HG03571 (cell line): ENCODE data around the gene EIF2AK3.
"Not testable (repeated sequence)": the region's sequence is repeated elsewhere in the genome, so short reads cannot be mapped to it uniquely, and the experiment has no call there.

ENCODE experiments used
- ATAC-seq: cut with Tn5 transposase; IDR thresholded peaks from one replicate; pipeline ENCODE4 v1.9.1; 2021; ENCODE audit not compliant: unreplicated experiment

EIF2AK3 gene

DNA sequence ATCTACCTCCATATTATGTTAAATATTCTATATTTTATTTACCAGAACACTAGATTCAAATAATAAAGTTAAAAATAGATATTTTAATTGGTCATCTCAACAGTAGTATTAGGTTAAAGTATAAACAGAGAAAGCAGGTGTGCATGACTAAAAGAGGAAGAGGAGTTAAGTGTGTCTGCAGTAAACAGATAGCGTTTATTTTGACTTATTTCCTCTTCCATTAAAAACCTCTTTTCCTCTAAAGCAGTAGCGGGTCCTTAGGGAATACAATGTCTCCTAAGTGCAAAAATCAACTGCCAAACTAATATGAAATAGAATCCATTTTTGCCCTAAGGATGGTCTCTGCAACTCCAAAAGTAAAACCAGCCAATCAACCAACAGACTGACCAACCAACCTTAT lies 27.7 kb downstream of the EIF2AK3 start:
- peak; percentile 22 for ATAC-seq

DNA sequence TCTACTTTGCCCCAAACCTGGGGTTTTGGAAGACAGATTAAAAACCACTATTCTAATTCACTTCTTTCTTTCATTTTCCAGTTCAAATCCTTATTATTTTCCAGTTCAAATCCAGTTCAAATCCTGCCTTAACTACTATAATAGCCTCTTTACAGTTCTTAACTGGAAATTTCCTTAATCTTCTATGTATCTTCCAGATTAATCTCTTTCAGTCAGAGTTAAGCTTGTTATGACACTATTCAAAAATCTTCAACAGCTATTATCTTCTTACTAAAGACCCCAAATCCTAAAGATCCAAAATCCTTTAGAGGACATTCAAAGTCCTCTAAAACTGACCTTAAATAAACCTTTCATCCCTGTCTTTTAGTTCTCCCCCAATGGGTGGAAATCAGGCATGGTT lies 30.1 kb downstream of the EIF2AK3 start:
- ATAC-seq: no peak

DNA sequence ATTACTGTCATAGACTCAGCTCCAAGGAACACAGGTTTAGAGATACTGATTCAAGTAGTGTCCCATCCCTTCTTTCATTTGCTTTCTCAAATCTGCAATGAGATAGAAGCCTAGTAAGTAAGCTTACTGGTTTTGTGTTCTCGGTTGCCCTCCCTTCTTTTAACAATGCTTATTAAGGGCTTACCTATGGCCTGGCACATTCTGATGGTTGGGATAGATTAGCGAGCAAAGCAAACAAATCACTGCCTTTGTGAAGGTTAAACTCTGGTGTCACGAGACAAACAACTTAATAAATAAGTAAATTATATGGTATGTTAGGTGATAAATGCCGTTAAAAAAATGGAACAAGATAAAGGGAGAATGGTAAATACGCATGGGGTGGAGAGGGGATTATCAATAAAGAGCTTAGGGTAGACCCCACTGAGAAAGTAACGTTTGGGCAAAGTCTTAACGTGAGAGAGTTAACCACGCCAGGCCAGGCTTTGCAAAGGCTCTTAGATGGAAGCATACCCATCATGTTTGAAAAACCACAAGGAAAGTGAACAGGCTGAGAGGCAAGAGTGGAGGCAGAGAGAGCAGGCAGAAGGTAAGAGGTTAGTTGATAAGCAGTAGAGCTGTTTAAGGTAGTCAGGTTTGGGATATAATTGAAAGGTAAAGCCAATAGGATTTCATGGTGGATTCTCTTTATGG lies 31.0 kb downstream of the EIF2AK3 start:
- no peak for ATAC-seq

DNA sequence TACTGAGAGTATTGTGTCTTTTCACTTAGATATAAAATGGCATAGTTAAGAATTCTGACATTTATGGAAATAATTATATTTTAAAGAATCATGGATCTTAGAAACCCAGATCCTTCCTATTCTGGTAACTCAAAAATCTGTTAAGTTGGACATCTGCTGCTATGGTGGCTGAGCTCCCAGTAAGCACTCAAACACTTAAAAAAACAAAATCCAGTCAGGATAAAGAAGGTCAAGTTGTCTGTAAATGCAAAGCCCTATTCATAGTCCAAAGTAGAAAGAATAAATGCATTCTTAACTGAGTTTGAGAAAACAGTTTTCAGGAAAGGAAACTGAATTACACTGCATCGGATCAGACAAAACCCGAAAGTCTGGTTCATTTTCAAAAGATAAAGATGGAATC lies 35.6 kb downstream of the EIF2AK3 start:
- ATAC-seq: no peak

DNA sequence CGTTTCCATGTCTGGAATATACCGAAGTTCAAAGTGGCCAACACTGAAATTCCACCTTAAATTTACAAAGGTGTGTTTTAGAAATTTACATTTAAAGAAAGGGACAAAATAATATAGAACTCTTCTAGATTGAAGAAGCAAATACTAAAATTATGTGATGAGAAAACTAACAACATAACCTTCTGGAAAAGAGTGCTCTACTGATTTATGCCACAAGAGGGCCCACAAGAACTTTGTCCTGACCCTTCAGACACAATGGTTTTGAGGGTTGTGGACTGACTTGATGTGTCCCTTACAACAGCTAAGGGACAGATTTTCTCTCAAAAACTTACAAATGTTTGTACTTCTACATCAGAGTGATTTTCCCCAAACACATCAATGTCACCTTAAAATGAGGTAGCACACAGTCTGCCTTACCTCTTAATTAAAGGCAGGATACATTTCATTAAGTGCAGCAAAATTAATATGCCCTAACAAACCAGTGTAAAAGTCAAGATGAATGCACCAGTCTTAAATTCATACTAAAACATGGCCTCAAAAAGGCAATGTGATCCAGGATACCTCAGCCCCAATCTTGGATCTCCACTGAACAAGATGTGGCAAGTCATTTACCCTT lies 36.2 kb downstream of the EIF2AK3 start:
- peak; percentile 76 for ATAC-seq

DNA sequence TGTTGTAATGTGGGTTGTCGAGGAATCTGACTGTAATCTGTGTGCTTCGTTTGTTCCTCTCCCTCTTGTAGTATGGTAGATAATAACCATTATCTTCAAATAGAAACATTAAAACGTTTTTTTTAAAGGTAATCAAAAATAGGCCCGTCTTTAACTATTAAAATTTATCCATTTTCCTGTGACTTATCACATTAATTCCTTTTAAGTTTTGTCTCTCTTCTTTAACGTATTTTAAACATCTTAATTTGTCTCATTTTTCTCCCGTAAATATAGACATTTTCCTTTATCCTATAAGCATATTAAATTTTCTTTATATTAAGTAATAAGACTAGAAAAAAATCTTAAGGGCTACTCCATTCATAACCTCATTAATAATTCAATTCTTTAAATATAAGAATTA lies 41.3 kb downstream of the EIF2AK3 start:
- ATAC-seq: no peak

DNA sequence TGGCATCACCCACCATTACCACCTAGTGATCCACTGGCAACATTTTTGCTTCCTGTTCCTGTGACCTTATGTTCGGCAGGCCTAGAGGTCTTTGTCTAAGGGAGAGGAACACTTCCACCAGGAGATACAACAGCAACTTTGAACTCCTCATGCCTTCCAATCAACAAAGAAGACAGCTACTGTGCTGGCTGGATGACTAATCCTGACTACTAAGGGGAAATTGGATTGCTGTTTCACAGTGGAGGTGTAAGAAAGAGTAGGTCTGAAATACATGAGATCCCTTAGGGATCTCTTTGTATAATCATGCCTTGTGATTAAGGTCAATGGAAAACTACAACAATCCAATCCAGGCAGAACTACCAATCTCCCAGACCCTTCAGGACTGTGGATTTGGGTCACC lies 45.2 kb downstream of the EIF2AK3 start:
- no peak for ATAC-seq

DNA sequence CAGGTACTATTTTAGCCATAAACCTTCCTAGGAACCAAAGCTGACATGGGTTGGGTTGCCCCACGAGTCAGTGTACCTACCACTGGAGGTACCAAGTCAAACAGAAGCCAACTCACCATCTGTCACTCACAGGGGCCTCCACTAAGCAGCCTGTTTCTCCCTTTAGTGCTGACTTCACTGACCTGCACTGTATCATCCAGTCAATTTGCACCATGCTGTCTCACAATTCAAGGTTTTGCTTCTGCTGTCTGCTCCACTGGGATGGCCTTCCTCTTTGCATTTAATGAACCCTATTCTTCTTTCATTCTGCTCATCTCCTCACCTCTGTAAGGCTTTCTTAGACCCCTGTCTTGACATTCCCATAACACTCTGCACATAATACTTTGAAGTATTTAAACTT lies 47.2 kb downstream of the EIF2AK3 start:
- no peak for ATAC-seq

DNA sequence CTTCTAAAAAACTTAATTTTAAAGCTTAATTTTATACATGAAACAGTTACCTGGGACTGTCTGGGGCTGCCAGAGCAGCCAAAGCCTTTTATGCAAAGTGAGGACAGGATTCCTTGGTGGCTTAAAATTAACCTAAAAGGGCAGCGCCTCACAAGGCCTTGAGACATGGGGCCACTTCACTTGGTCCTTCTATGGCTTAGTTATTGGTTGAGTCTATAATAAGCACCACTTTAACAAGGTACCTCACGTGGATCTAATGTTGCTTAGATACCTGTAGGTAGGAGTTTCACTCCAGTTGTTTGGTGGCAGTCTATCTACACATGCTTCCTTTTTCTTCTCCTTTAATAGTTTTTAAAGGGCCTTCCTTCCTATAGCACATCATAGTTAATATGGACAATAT lies 51.6 kb downstream of the EIF2AK3 start:
- ATAC-seq: no peak

DNA sequence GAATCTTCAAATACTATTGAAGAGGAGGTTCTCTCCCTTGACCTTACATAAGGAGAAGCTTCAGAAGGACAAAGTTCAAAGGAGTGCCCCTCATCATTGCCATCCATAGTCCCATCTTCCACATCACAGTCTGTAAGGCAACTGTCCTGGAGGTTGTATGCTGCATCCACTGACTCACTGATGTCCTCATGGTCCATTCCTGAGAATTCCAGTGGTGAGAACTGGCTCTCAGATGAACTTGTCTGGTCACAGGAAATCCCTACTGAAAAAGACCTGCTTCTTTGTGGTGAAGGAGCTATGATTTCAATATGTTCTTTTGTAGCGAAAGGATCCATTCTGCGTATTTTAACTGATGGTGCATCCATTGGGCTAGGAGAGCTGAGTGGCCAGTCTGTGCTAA lies 52.2 kb downstream of the EIF2AK3 start:
- ATAC-seq: no peak

DNA sequence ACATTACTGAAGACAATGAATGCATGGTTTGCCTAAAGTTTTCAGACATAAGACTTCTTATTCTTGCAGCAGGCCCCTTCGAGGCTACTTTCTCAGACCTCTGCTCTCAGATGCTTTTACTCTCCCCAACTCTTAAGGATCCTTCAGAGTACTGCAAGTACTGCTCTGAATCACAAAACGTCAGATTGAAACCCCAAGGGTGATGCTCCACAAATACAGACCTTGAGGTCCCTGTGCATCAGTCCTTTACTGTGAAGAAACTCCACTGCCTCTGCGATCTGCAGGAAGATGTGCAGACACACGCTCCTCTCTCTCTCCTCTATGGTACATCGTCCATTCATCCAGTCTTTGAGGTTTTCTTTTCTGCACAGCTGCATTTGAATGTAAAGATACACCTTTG lies 52.8 kb downstream of the EIF2AK3 start:
- ATAC-seq: no peak

DNA sequence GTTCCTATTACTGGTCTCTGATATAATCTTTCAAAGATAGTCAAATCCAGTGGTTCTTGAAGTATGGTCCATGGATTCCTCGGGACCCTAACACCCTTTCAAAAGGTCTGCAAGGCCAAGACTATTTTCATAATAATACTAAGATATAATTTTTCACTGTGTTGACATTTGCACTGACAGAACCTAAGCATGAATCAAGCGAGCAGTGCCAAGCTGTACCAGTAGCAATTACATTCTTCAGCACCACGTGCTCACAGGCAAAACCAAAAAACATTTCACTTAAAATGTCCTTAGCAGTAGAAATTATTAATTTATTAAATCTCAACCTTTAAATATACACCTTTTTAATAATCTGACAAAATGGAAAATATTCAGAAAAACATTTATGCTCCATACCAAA lies 59.1 kb downstream of the EIF2AK3 start:
- ATAC-seq: no peak

DNA sequence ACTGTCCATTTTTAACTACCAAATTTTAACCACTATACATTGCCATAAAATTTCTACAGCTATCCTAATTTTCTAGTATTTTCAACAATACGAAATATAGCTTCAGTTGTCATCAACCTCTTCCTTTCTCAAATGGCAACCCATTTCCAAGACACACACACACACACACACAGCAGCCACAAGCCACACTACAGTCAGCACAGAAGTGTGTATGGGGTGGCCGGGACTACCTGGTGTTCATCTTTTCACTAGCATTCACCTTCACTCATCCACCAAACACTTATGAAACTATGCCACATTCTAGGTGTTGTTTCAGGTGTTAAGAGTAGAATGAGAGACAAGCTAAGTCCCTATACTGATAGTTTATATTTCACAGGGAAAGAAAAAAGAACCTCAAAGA lies 62.9 kb downstream of the EIF2AK3 start:
- no peak for ATAC-seq

DNA sequence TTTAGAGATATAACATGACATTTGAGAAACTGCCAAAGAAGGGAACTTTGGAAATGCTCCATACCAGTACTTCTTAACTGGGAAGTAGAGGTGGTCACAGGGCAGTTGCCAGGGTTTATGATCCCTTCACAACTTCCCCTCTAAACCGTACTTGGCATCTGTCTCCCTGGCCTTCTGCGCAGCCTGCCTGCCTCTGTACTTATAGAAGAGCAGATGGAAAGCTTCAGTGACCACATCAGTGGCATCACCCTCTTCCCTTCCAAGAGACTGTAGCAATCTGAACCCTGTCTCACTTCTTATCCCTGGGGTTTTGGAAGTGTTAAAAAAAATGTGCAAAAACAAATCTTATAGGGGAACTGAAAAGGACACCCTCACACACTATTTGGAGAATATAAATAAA lies 64.1 kb downstream of the EIF2AK3 start:
- ATAC-seq: no peak

DNA sequence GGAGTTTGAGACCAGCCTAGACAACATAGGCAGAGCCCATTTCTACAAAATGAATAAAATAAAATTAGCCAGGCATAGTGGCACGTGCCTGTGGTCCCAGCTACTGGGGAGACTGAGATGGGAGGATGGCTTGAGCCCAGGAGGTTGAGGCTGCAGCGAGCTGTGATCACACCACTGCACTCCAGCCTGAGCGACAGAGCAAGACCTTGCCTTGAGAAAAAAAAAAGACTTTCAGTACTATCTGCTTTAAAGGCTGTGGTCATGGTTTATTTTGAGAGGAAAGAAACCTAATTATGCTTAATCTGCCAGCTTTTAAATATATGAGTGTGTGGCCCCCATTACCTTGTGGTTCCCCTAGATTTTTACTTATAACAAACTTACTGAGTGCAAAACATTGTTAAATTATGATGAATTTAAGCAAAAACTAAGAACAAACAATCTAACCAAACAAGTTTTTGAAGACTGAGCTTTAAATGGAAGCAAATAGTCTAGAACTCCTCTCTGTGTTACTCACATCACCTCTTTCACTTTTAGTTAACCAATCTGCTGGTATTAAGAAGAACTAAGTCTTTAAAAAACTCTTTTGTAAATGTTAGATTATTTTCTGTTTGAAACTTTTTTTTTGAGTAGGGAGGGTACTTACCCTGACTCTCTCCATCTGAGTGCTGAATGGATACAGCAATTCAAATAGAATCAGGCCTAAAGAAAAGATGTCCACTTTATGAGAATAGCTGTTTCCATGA lies 65.4 kb downstream of the EIF2AK3 start:
- ATAC-seq: peak; percentile 74

DNA sequence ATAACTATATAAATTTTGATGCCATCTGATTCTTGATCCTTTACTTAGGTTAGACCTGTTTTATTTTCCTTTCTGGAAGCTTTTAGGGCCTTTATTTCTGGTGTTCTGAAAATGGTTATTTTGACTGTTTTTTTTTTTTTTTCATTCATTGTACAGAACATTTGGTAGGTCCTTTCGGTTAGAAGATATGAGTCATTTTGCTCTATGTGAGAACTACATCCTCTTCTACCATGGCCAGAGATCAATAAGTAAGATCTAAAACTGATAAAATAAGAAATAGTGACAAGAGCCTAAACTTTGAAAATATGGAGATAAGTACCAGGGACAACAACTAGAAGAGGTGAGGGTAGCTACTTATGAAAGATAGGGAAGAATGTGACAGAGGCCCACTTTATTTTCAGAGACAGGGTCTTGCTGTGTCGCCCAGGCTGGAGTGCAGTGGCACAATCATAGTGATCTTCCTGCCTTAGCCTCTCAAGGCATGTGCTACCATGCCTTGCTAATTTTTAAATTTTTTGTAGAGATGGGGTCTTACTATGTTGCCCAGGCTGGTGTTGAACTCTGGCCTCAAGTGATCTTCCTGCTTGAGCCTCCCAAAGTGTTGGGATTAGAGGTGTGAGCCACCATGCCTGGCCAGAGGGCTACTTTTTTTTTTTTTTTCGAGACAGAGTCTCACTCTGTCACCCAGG lies 66.5 kb downstream of the EIF2AK3 start:
- ATAC-seq: no peak

DNA sequence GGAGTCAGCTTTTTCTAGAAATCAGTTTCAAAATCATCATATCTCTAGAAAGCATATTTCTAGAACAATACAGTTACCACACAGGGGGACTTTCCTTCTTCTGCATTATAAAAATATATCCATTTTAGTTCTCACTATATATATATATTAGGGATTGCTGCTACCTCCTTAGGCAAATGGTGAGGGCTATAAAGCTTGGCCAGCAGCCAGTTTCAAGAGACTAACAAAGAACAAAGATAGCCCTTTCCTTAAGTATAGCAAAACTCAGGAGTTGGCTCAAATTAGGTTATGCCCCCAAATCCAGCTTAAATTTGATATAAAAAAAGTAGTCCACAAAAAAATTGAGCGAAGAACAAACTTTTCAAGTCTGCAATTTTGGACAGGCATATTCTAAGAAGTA lies 70.0 kb downstream of the EIF2AK3 start:
- no peak for ATAC-seq

DNA sequence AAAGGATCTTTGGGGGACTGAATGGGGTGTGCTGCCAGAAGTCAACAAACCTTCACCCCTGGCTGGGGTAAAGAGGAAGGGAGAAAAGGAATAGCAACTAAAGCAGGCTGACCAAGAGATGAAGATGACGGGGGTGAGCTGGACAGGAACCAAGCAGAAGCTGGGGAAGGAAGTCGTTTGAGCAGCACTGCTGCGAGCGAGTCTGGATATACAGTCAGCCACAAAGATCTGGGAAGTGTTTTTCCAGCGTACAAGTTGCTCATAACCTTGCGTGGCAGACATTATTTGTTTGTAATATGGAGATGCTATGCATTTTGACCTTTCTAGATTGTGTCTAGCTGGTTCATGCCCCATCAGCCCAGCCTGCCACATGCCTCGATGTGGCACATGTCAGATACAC lies 71.2 kb downstream of the EIF2AK3 start:
- ATAC-seq: no peak

DNA sequence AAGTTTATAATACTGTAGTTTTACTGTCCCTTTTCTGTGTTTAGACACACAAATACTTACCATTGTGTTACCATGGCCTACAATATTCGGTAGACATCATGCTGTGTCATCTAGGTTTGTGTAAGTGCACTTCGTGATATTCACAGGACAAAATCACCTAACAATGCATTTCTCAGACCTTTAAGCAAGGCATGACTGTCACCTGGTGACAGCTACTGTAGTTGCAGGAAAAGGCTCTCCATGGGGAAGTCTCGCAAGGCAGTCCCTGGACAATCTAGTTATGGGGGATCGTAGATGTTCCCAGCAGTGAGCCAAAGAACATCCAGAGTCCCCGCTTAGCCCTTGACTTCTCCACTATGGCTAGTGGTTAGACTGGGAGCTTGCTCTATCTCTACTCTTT lies 73.1 kb downstream of the EIF2AK3 start:
- ATAC-seq: no peak

DNA sequence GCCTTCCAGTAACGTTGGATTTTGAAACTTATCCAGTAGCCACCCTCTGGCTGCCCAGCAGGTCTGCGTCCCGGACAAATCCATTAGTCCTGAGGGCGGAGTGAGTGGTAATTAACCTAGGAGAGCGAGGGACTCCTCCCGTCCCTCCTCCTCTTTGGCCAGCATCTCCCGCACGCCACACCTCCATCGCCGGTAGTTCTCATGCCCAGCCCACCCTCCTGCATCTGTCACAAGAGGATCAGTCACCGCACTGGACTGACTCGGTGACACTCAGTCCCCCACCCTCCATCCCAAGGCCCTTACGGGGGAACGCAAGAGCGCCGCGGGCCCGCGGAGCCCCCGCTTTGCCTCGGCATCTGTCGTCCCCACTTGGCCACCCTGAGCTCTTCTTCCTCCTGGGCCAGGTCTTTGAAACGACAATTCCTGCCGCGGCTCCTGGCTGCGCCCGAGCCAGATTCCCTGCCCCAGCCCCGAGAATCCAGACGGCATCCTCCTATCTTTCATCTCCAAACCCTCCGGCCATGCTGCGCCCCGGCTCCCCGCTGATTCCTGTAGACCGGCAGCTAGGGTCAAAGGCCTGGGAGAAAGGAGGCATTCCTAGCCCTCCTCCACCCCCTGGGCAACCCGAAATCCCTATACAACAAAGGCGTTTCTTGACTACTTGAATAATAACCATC lies 77.5 kb downstream of the EIF2AK3 start:
- ATAC-seq: no peak

DNA sequence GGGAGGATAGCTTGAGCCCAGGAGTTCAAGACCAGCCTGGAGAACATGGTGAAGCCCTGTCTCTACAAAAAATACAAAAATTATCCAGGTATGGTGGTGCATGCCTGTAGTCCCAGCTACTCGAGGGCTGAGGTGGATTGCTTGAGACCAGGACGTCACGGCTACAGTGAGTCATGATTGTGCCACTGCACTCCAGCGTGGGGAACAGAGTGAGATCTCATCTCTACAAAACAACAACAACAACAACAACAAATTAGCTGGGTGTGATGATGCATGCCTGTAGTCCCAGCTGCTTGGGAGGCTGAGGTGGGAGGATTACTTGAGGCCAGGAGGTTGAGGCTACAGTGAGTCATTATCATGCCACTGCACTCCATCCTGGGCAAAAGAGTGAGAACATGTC lies 81.0 kb downstream of the EIF2AK3 start:
- ATAC-seq: not testable (repeated sequence)
